C4-2B (cell line): Measurements from ENCODE around the gene EML6.

ENCODE experiments used
- ZFX ChIP-seq: fragments of 450-650 bp; IDR thresholded peaks from 2 replicates; pipeline ENCODE4 v1.6.1; 2017
- TF ChIP-seq, protein P1 (sequence below): fragments of 450-650 bp; conservative IDR thresholded peaks from 2 replicates; pipeline ENCODE4 v1.5.1; 2017; ENCODE audit warnings: mild to moderate bottlenecking

DNA sequence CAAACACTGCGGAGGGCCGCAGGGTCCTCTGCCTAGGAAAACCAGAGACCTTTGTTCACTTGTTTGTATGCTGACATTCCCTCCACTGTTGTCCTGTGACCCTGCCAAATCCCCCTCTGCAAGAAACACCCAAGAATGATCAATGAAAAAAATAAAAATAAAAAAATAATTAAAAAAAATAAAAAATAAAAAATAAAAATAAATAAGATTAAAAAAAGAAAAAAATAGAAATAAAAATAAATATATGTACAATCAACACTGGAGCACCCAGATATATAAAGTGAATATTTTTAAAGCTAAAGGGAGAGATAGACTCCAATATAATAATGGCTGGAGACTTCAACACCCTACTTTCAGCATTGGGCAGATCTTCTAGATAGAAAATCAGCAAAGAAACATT lies 23.8 kb upstream of the EML6 start:
- TF ChIP-seq, protein P1, sequence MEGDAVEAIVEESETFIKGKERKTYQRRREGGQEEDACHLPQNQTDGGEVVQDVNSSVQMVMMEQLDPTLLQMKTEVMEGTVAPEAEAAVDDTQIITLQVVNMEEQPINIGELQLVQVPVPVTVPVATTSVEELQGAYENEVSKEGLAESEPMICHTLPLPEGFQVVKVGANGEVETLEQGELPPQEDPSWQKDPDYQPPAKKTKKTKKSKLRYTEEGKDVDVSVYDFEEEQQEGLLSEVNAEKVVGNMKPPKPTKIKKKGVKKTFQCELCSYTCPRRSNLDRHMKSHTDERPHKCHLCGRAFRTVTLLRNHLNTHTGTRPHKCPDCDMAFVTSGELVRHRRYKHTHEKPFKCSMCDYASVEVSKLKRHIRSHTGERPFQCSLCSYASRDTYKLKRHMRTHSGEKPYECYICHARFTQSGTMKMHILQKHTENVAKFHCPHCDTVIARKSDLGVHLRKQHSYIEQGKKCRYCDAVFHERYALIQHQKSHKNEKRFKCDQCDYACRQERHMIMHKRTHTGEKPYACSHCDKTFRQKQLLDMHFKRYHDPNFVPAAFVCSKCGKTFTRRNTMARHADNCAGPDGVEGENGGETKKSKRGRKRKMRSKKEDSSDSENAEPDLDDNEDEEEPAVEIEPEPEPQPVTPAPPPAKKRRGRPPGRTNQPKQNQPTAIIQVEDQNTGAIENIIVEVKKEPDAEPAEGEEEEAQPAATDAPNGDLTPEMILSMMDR = no peak
- TF ChIP-seq ZFX = no peak
